Fibroblast of skin of left quadriceps (primary cell): ENCODE data around the gene SEPSECS.

Source experiments
- DNase-seq, 2 experiments: peaks; one replicate each; pipeline ENCODE4 v3.0.0-alpha.2; 2013; ENCODE audit warnings: low read depth in 2 of 2

SEPSECS gene

GRCh38 chr4:25155947-25156346, 4.3 kb downstream of the SEPSECS start:
- no peak for DNase-seq

GRCh38 chr4:25154594-25155265, 5.5 kb downstream of the SEPSECS start:
- DNase-seq: no peak

GRCh38 chr4:25146076-25146475, 14.2 kb downstream of the SEPSECS start:
- DNase-seq: no peak

- DNase-seq: no peak
Observed at GRCh38 chr4:25144870-25145481, 15.3 kb downstream of the SEPSECS start.

GRCh38 chr4:25142468-25142867, 17.8 kb downstream of the SEPSECS start:
- no peak for DNase-seq

GRCh38 chr4:25141592-25141991, 18.7 kb downstream of the SEPSECS start:
- DNase-seq: no peak

GRCh38 chr4:25133132-25133531, 27.1 kb downstream of the SEPSECS start:
- no peak for DNase-seq

GRCh38 chr4:25131926-25132325, 28.3 kb downstream of the SEPSECS start:
- DNase-seq: no peak

- no peak for DNase-seq
Observed at GRCh38 chr4:25131381-25131780, 28.9 kb downstream of the SEPSECS start.

GRCh38 chr4:25129917-25130316, 30.3 kb downstream of the SEPSECS start:
- no peak for DNase-seq

GRCh38 chr4:25128671-25129070, 31.6 kb downstream of the SEPSECS start:
- DNase-seq: no peak

- no peak for DNase-seq
Observed at GRCh38 chr4:25123236-25123635, 37.0 kb downstream of the SEPSECS start.

- DNase-seq: no peak
Observed at GRCh38 chr4:25120146-25120940, 39.9 kb downstream of the SEPSECS start.

GRCh38 chr4:25117716-25118472, 42.4 kb downstream of the SEPSECS start:
- DNase-seq: no peak

- DNase-seq: no peak
Observed at GRCh38 chr4:25117274-25117673, 43.0 kb downstream of the SEPSECS start.

- peak in 1 of 2 experiments; percentile 43 for DNase-seq
Observed at GRCh38 chr4:25113915-25114904, 46.0 kb downstream of the SEPSECS start.

GRCh38 chr4:25112995-25113380, 47.3 kb downstream of the SEPSECS start:
- DNase-seq: no peak

GRCh38 chr4:25112366-25112994, 47.8 kb downstream of the SEPSECS start:
- no peak for DNase-seq

- no peak for DNase-seq
Observed at GRCh38 chr4:25111648-25112196, 48.5 kb downstream of the SEPSECS start.
